Measurements from ENCODE around the gene INHBE. TPM values are rescaled to one million over a fixed set of nuclear protein-coding genes. Genes with fewer than 3 reads are reported as not detected.

INHBE gene
- total RNA-seq, 1 experiment from 2014 or later, result 14.3 TPM

DNA sequence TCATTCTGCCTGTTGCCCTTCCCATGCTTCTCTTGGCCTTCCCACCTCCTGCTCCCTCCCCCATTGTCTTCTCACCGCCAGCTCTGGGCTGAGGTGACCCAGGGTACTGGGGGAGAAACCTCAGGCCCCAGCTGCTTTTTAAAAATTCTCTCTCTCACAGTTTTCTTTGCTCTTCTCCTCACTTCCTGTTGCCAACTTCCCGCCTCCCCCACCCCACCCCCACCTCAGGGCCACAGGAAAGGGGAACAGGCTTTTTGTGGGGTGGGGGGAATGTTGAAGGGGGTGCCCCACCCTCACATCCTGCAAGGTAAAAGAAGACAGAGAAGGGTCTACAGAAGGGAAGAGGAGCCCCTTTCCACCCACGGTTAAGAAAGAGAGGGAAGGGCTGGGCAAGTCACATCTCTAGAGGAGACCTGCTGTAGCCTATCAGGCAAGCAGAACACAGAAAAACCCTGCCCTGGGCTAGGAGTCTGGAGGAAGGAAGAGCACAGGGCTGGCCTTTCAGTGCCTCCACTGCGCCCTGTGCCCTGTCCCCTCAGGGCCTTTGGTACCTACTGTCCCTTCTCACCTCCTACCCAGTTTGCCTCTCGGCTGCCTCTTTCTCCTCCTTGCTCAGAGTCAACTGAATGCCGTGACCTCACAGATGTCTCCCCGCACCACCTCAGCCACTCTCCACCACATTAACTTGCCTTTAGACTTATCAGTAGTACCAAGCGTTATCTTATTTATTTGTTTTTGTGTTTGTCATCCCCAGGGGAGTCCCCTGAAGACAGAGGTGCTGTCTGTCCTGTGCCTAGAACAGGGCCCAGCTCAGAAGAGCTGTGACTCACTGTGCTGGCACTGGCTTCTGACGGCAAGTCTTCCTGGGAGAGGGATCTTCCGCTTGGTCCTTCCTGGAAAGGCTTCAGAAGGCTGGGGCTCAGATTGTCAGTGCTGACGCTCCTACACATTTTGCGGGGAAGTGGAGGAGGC, 22.9 kb downstream of the INHBE start:
- Histone ChIP-seq H3K4me1 (ENCODE audit: low read length) (peaks cover 21% of the 10 kb centered on the region), H3K4me2 (ENCODE audit: low read depth, low read length, poor library complexity, severe bottlenecking) (peak overlapping the region; percentile 10), H3K9ac (ENCODE audit: low read length) (peak overlapping the region; percentile 28), H3K4me3 (ENCODE audit: low read length) (no peak overlapping the region), H3K36me3 (ENCODE audit: insufficient read depth, low read length) (no peaks in the 10 kb centered on the region), H3K9me2 (replicated peaks; ENCODE audit: insufficient read depth, low read length) (no peaks in the 10 kb centered on the region), H2AFZ (ENCODE audit: low read length) (peak overlapping the region; percentile 20; the same call in 1 of the 2 replicates), H3K9me3 (ENCODE audit: low read length) (no peaks in the 10 kb centered on the region), H4K20me1 (ENCODE audit: insufficient read depth, low read depth, low read length) (no peaks in the 10 kb centered on the region), H3K27ac (ENCODE audit: low read length) (no peak overlapping the region), H3K27me3 (ENCODE audit: low read length) (no peaks in the 10 kb centered on the region), H3K79me2 (ENCODE audit: low read length) (no peaks in the 10 kb centered on the region)
- DNase-seq, result no peak

DNA sequence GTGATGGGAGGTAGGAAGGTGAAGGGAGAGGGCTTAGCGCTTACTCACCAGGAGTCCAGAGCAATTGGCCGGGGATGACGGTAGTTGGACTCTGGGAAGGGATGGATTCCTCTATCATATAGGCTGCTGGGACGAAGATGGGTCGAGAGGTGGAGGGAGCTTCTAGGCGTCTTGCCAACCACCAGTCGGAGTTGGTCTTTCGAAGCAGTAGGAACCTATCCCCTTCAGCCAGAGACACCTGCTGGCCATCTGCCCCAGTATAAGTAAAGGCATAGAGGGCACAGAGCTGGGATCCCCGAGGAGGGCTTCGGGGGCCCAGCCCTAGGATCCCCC, 23.9 kb downstream of the INHBE start:
- DNase-seq, result no peak
- H3K9ac ChIP-seq (ENCODE audit: low read length), result no peak overlapping the region

DNA sequence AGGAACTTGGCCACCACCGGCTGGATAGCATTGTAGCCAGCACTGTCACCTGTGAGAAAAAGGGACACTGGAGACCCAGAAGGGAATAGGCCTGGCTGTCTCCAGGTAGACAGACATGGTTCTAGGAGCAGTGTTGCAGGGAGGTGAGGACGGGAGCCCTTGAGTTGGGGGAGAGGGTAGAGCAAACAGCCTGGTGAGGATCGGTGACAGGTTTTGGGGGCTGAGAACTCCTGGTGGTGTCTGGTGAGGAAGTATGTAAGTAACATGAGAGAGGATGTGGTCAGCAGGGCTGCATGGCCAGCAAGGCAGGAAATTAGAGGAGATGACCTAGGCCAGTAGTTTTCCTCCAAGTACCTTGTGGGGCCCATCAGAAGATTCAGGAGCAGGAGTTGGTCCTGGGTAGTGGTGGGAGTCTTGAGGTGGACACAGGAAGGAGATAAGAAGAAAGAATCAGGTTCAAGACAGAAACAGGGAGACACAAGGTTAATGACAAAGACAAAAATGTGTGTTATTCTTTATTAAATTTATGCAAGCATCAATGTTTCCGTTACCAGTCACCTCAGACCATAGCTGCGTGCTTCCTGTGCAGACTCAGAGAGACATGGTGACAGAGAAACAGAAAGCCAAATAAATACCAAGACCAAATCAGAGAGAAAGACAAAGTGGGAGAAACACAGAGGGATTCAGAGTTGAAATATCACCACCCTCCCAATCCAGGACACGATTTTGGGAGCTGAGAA, 24.4 kb downstream of the INHBE start, which contains the start of gene ARHGAP9:
Gene ARHGAP9 (minus strand): TSS at position 491 of the 740 bp plus-strand sequence. CDS start 460 bp downstream, at position 31.
- Histone ChIP-seq H3K36me3 (ENCODE audit: insufficient read depth, low read length) (no peaks in the 10 kb centered on the region), H4K20me1 (ENCODE audit: insufficient read depth, low read depth, low read length) (no peaks in the 10 kb centered on the region), H3K4me2 (ENCODE audit: low read depth, low read length, poor library complexity, severe bottlenecking) (no peak within 1 kb of the TSS), H3K9me2 (replicated peaks; ENCODE audit: insufficient read depth, low read length) (no peaks in the 10 kb centered on the region), H3K27ac (ENCODE audit: low read length) (no peak within 1 kb of the TSS), H2AFZ (ENCODE audit: low read length) (no peak within 1 kb of the TSS; the same call in 1 of the 2 replicates), H3K9me3 (ENCODE audit: low read length) (no peaks in the 10 kb centered on the region), H3K4me3 (ENCODE audit: low read length) (no peak within 1 kb of the TSS), H3K9ac (ENCODE audit: low read length) (no peak within 1 kb of the TSS), H3K27me3 (ENCODE audit: low read length) (no peaks in the 10 kb centered on the region), H3K79me2 (ENCODE audit: low read length) (no peaks in the 10 kb centered on the region), H3K4me1 (ENCODE audit: low read length) (peaks cover 21% of the 10 kb centered on the region)
- no peak for DNase-seq

More for the DNA sequence above, 23.9 kb downstream of the INHBE start:
- Histone ChIP-seq H4K20me1 (ENCODE audit: insufficient read depth, low read depth, low read length) (no peaks in the 10 kb centered on the region), H3K27ac (ENCODE audit: low read length) (no peak overlapping the region), H3K4me2 (ENCODE audit: low read depth, low read length, poor library complexity, severe bottlenecking) (no peak overlapping the region), H3K4me3 (ENCODE audit: low read length) (no peak overlapping the region), H3K36me3 (ENCODE audit: insufficient read depth, low read length) (no peaks in the 10 kb centered on the region), H3K9me3 (ENCODE audit: low read length) (no peaks in the 10 kb centered on the region), H2AFZ (ENCODE audit: low read length) (no peak overlapping the region), H3K4me1 (ENCODE audit: low read length) (peaks cover 21% of the 10 kb centered on the region), H3K79me2 (ENCODE audit: low read length) (no peaks in the 10 kb centered on the region), H3K9me2 (replicated peaks; ENCODE audit: insufficient read depth, low read length) (no peaks in the 10 kb centered on the region), H3K27me3 (ENCODE audit: low read length) (no peaks in the 10 kb centered on the region)

DNA sequence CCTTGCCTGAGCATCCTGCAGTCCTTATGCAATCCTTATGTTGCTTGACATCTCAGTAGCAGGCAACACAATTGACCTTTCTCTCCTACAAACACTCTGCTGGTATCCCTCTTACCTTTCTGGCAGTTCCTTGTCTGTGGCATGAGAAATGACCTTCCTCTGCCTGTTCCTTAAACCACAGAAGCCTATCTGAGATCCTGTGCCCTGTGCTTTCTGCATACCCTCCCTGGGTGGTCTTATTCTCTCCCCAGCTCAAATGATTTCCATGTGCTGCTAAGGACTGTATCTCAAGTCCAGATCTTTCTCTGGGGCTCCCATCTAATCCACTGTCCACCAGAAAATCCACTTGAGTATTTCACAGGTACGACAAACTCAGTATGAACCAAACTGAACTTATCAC, 26.6 kb downstream of the INHBE start:
- Histone ChIP-seq H2AFZ (ENCODE audit: low read length) (no peak overlapping the region), H3K4me2 (ENCODE audit: low read depth, low read length, poor library complexity, severe bottlenecking) (no peak overlapping the region), H3K79me2 (ENCODE audit: low read length) (no peaks in the 10 kb centered on the region), H3K9me3 (ENCODE audit: low read length) (no peaks in the 10 kb centered on the region), H4K20me1 (ENCODE audit: insufficient read depth, low read depth, low read length) (no peaks in the 10 kb centered on the region), H3K4me3 (ENCODE audit: low read length) (no peak overlapping the region), H3K36me3 (ENCODE audit: insufficient read depth, low read length) (no peaks in the 10 kb centered on the region), H3K27ac (ENCODE audit: low read length) (no peak overlapping the region), H3K4me1 (ENCODE audit: low read length) (peaks cover 21% of the 10 kb centered on the region), H3K9me2 (replicated peaks; ENCODE audit: insufficient read depth, low read length) (no peaks in the 10 kb centered on the region), H3K27me3 (ENCODE audit: low read length) (no peaks in the 10 kb centered on the region), H3K9ac (ENCODE audit: low read length) (no peak overlapping the region)
- DNase-seq, result no peak

DNA sequence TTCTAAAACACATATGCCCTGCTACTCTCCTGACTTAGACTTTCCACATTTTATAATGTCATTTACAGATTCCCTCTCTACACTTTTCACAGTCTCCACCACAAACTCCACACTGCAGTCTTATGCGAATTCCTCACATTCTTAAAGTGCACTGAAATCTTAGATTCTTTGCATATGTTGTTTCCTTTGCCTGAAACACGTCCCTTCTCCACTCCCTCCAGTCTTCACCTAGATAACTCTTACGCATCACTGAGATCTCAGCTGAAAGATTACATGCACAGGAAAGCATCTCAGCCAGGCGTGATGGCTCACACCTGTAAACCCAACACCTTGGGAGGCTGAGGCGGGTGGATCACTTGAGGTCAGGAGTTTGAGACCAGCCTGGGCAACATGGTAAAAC, 28.4 kb downstream of the INHBE start:
- no peak overlapping the region for H3K27ac ChIP-seq (ENCODE audit: low read length)
- H3K36me3 ChIP-seq (ENCODE audit: insufficient read depth, low read length), result no peaks in the 10 kb centered on the region
- no peaks in the 10 kb centered on the region for H3K9me2 ChIP-seq (replicated peaks; ENCODE audit: insufficient read depth, low read length)
- H3K4me3 ChIP-seq (ENCODE audit: low read length), result no peak overlapping the region
- no peaks in the 10 kb centered on the region for H3K9me3 ChIP-seq (ENCODE audit: low read length)
- H2AFZ ChIP-seq (ENCODE audit: low read length), result no peak overlapping the region
- no peak for DNase-seq
- no peaks in the 10 kb centered on the region for H4K20me1 ChIP-seq (ENCODE audit: insufficient read depth, low read depth, low read length)
- no peak overlapping the region for H3K9ac ChIP-seq (ENCODE audit: low read length)
- no peak overlapping the region for H3K4me2 ChIP-seq (ENCODE audit: low read depth, low read length, poor library complexity, severe bottlenecking)
- peaks cover 6% of the 10 kb centered on the region for H3K79me2 ChIP-seq (ENCODE audit: low read length)
- H3K4me1 ChIP-seq (ENCODE audit: low read length), result peaks cover 11% of the 10 kb centered on the region
- H3K27me3 ChIP-seq (ENCODE audit: low read length), result no peaks in the 10 kb centered on the region

DNA sequence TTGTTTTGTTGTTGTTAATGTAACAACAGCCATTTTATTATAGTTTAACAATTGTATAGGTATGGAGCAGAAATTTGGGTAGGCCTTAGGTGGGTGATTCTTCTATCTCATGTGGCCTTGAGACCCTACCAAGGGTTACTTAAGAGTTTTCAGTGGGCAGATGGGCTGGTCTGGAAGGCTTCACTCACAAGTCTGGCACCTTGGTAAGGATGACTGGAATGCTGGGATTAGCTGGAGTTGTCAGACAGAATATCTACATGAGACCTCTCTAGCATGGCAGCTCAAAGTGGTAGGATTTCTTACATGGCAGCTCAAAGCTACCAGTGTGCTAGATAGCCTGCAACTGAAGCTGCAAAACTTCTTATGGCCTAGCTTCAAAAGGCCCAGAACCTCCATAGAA, 30.6 kb downstream of the INHBE start:
- Histone ChIP-seq H3K79me2 (ENCODE audit: low read length) (peaks cover 26% of the 10 kb centered on the region), H3K4me3 (ENCODE audit: low read length) (no peak overlapping the region), H3K4me2 (ENCODE audit: low read depth, low read length, poor library complexity, severe bottlenecking) (no peak overlapping the region), H2AFZ (ENCODE audit: low read length) (peak overlapping the region; percentile 8; the same call in 1 of the 2 replicates), H4K20me1 (ENCODE audit: insufficient read depth, low read depth, low read length) (peaks cover 8% of the 10 kb centered on the region; the same call in 1 of the 2 replicates), H3K36me3 (ENCODE audit: insufficient read depth, low read length) (peaks cover 18% of the 10 kb centered on the region), H3K9me3 (ENCODE audit: low read length) (no peaks in the 10 kb centered on the region), H3K27ac (ENCODE audit: low read length) (no peak overlapping the region), H3K9ac (ENCODE audit: low read length) (no peak overlapping the region), H3K9me2 (replicated peaks; ENCODE audit: insufficient read depth, low read length) (no peaks in the 10 kb centered on the region), H3K4me1 (ENCODE audit: low read length) (peaks cover 14% of the 10 kb centered on the region), H3K27me3 (ENCODE audit: low read length) (no peaks in the 10 kb centered on the region)
- no peak for DNase-seq

DNA sequence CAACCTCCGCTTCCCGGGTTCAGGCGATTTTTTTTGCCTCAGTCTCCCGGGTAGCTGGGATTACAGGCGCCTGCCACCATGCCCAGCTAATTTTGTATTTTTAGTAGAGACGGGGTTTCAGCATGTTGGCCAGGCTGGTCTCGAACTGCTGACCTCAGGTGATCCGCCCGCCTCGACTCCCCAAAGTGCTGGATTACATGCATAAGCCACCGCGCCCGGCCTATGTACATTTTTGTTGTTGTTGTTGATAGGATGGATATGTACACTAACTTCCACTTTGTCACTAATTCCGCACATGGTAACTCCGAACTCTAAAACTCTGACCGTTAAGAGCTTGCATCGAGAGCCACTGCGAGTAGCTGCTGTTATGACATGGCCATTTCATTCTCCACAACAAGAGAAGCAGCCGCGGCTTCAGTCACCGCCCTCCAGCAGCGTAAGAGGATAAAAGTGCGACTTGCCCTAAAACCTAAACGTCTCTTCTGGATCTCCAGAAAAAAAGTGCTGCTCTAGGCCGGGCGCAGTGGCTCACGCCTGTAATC, 32.0 kb downstream of the INHBE start:
- H3K4me3 ChIP-seq (ENCODE audit: low read length), result peak overlapping the region; percentile 41; the same call in 1 of the 2 replicates

More for the DNA sequence above, 32.0 kb downstream of the INHBE start:
- peaks cover 26% of the 10 kb centered on the region for H3K79me2 ChIP-seq (ENCODE audit: low read length)
- H3K36me3 ChIP-seq (ENCODE audit: insufficient read depth, low read length), result peaks cover 27% of the 10 kb centered on the region
- peaks cover 14% of the 10 kb centered on the region for H3K4me1 ChIP-seq (ENCODE audit: low read length)
- H3K27ac ChIP-seq (ENCODE audit: low read length), result no peak overlapping the region
- peaks cover 8% of the 10 kb centered on the region; the same call in 1 of the 2 replicates for H4K20me1 ChIP-seq (ENCODE audit: insufficient read depth, low read depth, low read length)
- H3K27me3 ChIP-seq (ENCODE audit: low read length), result no peaks in the 10 kb centered on the region
- H2AFZ ChIP-seq (ENCODE audit: low read length), result 0 out of 2 replicates have a peak overlapping the region, but pooled peaks have one; percentile 21
- H3K4me2 ChIP-seq (ENCODE audit: low read depth, low read length, poor library complexity, severe bottlenecking), result peak overlapping the region; percentile 33
- H3K9me2 ChIP-seq (replicated peaks; ENCODE audit: insufficient read depth, low read length), result no peaks in the 10 kb centered on the region
- H3K9ac ChIP-seq (ENCODE audit: low read length), result 0 out of 2 replicates have a peak overlapping the region, but pooled peaks have one; percentile 5
- no peak for DNase-seq
- no peaks in the 10 kb centered on the region for H3K9me3 ChIP-seq (ENCODE audit: low read length)
